BLaER1 treated with 17β-estradiol and CSF1 and Interleukin-3, amounts not matched to agents 10 nM and 100 nM (cell line): ENCODE data around the gene CRYBA2.

ENCODE experiments used
- H3K27ac ChIP-seq, 11 experiments: shearing (Covaris generic); formaldehyde crosslinking; 2 replicates each; pipeline ENCODE4 v1.8.1; 2022
- H3K27me3 ChIP-seq, 11 experiments: shearing (Covaris generic); formaldehyde crosslinking; 2 replicates each; pipeline ENCODE4 v1.8.1; 2022
- H3K36me3 ChIP-seq, 11 experiments: shearing (Covaris generic); formaldehyde crosslinking; 2 replicates each; pipeline ENCODE4 v1.8.1; 2022
- H3K4me1 ChIP-seq, 10 experiments: shearing (Covaris generic); formaldehyde crosslinking; 2 replicates each; pipeline ENCODE4 v1.8.1; 2022
- H3K4me2 ChIP-seq, 11 experiments: shearing (Covaris generic); formaldehyde crosslinking; 2 replicates each; pipeline ENCODE4 v1.8.1; 2022
- H3K4me3 ChIP-seq, 10 experiments: shearing (Covaris generic); formaldehyde crosslinking; 2 replicates each; pipeline ENCODE4 v1.8.1; 2022
- H3K9ac ChIP-seq, 11 experiments: shearing (Covaris generic); formaldehyde crosslinking; 2 replicates each; pipeline ENCODE4 v1.8.1; 2022
- H3K9me3 ChIP-seq, 11 experiments: shearing (Covaris generic); formaldehyde crosslinking; replicated peaks in 1 of 11; 2 replicates each; pipeline ENCODE4 v1.8.1; 2022
- H4K20me1 ChIP-seq, 11 experiments: shearing (Covaris generic); formaldehyde crosslinking; 2 replicates each; pipeline ENCODE4 v1.8.1; 2022
- Cebpa-rat ChIP-seq, 11 experiments: shearing (Covaris generic); IDR thresholded peaks; 2 replicates each; pipeline ENCODE4 v1.8.1; 2022

Gene CRYBA2

GRCh38 chr2:219025637-219026585 is 32.7 kb upstream of the CRYBA2 start:
- no peaks in the 10 kb centered on the region; a peak in 1 of 22 replicates for H3K27me3 ChIP-seq
- no peaks in the 10 kb centered on the region for H3K4me1 ChIP-seq
- peaks cover 0 to 39% (median 0%) of the 10 kb centered on the region in 11 experiments; a peak in 8 of 22 replicates for H4K20me1 ChIP-seq

GRCh38 chr2:219024059-219024458 is 30.8 kb upstream of the CRYBA2 start:
- Histone ChIP-seq H3K27me3 (no peaks in the 10 kb centered on the region; a peak in 4 of 22 replicates), H3K4me1 (peaks cover 0 to 7% (median 0%) of the 10 kb centered on the region in 10 experiments; a peak in 1 of 20 replicates), H4K20me1 (peaks cover 0 to 33% (median 0%) of the 10 kb centered on the region in 11 experiments; a peak in 7 of 22 replicates), H3K36me3 (no peaks in the 10 kb centered on the region), H3K4me2 (no peak overlapping the region), H3K4me3 (no peak overlapping the region), H3K27ac (no peak overlapping the region), H3K9ac (no peak overlapping the region), H3K9me3 (no peaks in the 10 kb centered on the region)
- TF ChIP-seq Cebpa-rat (IDR thresholded peaks at IDR 0.05), result no peak

More at GRCh38 chr2:219025637-219026585, 32.7 kb upstream of the CRYBA2 start:
- Histone ChIP-seq H3K27ac (no peak overlapping the region), H3K9me3 (no peaks in the 10 kb centered on the region), H3K36me3 (no peaks in the 10 kb centered on the region), H3K4me3 (no peak overlapping the region), H3K4me2 (no peak overlapping the region), H3K9ac (no peak overlapping the region)
- no peak for TF ChIP-seq Cebpa-rat (IDR thresholded peaks at IDR 0.05)

GRCh38 chr2:219023045-219023605 is 29.9 kb upstream of the CRYBA2 start:
- H3K4me2 ChIP-seq, result no peak overlapping the region
- H3K9ac ChIP-seq, result no peak overlapping the region
- H3K4me1 ChIP-seq, result peaks cover 0 to 7% (median 0%) of the 10 kb centered on the region in 10 experiments; a peak in 1 of 20 replicates
- no peaks in the 10 kb centered on the region for H3K36me3 ChIP-seq
- peaks cover 0 to 30% (median 0%) of the 10 kb centered on the region in 11 experiments; a peak in 5 of 22 replicates for H4K20me1 ChIP-seq
- H3K27me3 ChIP-seq, result no peaks in the 10 kb centered on the region; a peak in 4 of 22 replicates
- no peak overlapping the region for H3K27ac ChIP-seq
- no peak overlapping the region for H3K4me3 ChIP-seq
- H3K9me3 ChIP-seq, result no peaks in the 10 kb centered on the region
- no peak for TF ChIP-seq Cebpa-rat (IDR thresholded peaks at IDR 0.05)

- Histone ChIP-seq H3K27me3 (no peaks in the 10 kb centered on the region; a peak in 4 of 22 replicates), H3K27ac (no peak overlapping the region), H3K36me3 (no peaks in the 10 kb centered on the region), H3K4me3 (no peak overlapping the region), H3K9ac (no peak overlapping the region), H3K4me2 (no peak overlapping the region), H3K4me1 (peaks cover 0 to 7% (median 0%) of the 10 kb centered on the region in 10 experiments; a peak in 1 of 20 replicates), H4K20me1 (peaks cover 0 to 30% (median 0%) of the 10 kb centered on the region in 11 experiments; a peak in 6 of 22 replicates), H3K9me3 (no peaks in the 10 kb centered on the region)
- no peak for TF ChIP-seq Cebpa-rat (IDR thresholded peaks at IDR 0.05)
Measured at GRCh38 chr2:219022616-219023015, 29.4 kb upstream of the CRYBA2 start.

GRCh38 chr2:219022041-219022440 is 28.8 kb upstream of the CRYBA2 start:
- H3K27me3 ChIP-seq, result no peaks in the 10 kb centered on the region; a peak in 4 of 22 replicates
- no peak overlapping the region for H3K4me3 ChIP-seq
- H3K4me2 ChIP-seq, result no peak overlapping the region
- H3K4me1 ChIP-seq, result peaks cover 0 to 7% (median 0%) of the 10 kb centered on the region in 10 experiments; a peak in 1 of 20 replicates
- H4K20me1 ChIP-seq, result peaks cover 0 to 27% (median 0%) of the 10 kb centered on the region in 11 experiments; a peak in 6 of 22 replicates
- H3K27ac ChIP-seq, result no peak overlapping the region
- H3K9me3 ChIP-seq, result no peaks in the 10 kb centered on the region
- no peak overlapping the region for H3K9ac ChIP-seq
- H3K36me3 ChIP-seq, result no peaks in the 10 kb centered on the region
- TF ChIP-seq Cebpa-rat (IDR thresholded peaks at IDR 0.05), result no peak

GRCh38 chr2:219021591-219021990 is 28.4 kb upstream of the CRYBA2 start:
- Histone ChIP-seq H3K9me3 (no peaks in the 10 kb centered on the region), H4K20me1 (peaks cover 0 to 23% (median 0%) of the 10 kb centered on the region in 11 experiments; a peak in 6 of 22 replicates), H3K36me3 (no peaks in the 10 kb centered on the region), H3K27ac (no peak overlapping the region), H3K9ac (no peak overlapping the region), H3K4me2 (no peak overlapping the region), H3K4me1 (peaks cover 0 to 7% (median 0%) of the 10 kb centered on the region in 10 experiments; a peak in 1 of 20 replicates), H3K4me3 (no peak overlapping the region), H3K27me3 (no peaks in the 10 kb centered on the region; a peak in 4 of 22 replicates)
- TF ChIP-seq Cebpa-rat (IDR thresholded peaks at IDR 0.05), result no peak

- H3K27me3 ChIP-seq, result no peaks in the 10 kb centered on the region; a peak in 4 of 22 replicates
- H3K36me3 ChIP-seq, result no peaks in the 10 kb centered on the region
- H3K4me1 ChIP-seq, result peaks cover 0 to 7% (median 0%) of the 10 kb centered on the region in 10 experiments; a peak in 1 of 20 replicates
- H3K9me3 ChIP-seq, result no peaks in the 10 kb centered on the region
- peaks cover 0 to 15% (median 0%) of the 10 kb centered on the region in 11 experiments; a peak in 6 of 22 replicates for H4K20me1 ChIP-seq
- TF ChIP-seq Cebpa-rat (IDR thresholded peaks at IDR 0.05), result no peak
- no peak overlapping the region for H3K9ac ChIP-seq
- no peak overlapping the region for H3K27ac ChIP-seq
- no peak overlapping the region for H3K4me2 ChIP-seq
- H3K4me3 ChIP-seq, result no peak overlapping the region
Measured at GRCh38 chr2:219020604-219021365, 27.6 kb upstream of the CRYBA2 start.

- Histone ChIP-seq H3K36me3 (no peaks in the 10 kb centered on the region), H3K4me2 (no peak overlapping the region; a peak in 1 of 22 replicates), H3K27me3 (no peaks in the 10 kb centered on the region; a peak in 4 of 22 replicates), H3K4me3 (no peak overlapping the region), H3K9me3 (no peaks in the 10 kb centered on the region), H3K27ac (no peak overlapping the region), H3K9ac (no peak overlapping the region), H3K4me1 (peaks cover 0 to 7% (median 0%) of the 10 kb centered on the region in 10 experiments; a peak in 1 of 20 replicates), H4K20me1 (peaks cover 0 to 15% (median 0%) of the 10 kb centered on the region in 11 experiments; a peak in 5 of 22 replicates)
- no peak for TF ChIP-seq Cebpa-rat (IDR thresholded peaks at IDR 0.05)
Measured at GRCh38 chr2:219019436-219019835, 26.2 kb upstream of the CRYBA2 start.
